Measurements from ENCODE around the gene TFPI.
A peak's percentile ranks its signal among the peaks of the same experiment; 100 is the strongest.

The TFPI gene

DNA sequence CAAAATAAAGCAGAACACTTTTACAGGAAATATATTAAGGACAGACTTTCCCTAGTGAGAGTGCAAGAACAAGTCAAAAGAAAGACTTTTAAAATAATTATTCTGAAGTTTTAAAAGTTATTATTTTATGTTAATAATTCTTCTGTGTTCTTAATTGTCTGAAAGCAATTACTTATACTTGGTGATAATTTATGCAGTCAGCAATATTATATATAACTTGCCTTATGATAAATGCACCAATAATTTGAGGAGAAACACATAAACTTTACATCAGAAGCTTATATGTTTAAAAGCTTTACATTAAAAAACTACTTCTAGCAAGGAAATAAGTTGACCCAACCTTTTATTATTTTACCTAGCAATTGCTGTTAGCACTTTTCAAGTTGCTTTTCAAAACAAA lies 102.7 kb downstream of the TFPI start:
- Histone ChIP-seq H3K9ac (ENCODE audit: low read length) (no peak overlapping the region), H3K27me3 (replicated peaks; ENCODE audit: control insufficient read depth, insufficient read depth, low read length) (no peaks in the 10 kb centered on the region), H3K4me3 (ENCODE audit: low read length) (no peak overlapping the region), H3K36me3 (ENCODE audit: control insufficient read depth, insufficient read depth, low read length, severe bottlenecking) (no peaks in the 10 kb centered on the region), H3K9me3 (ENCODE audit: control insufficient read depth, low read length) (no peaks in the 10 kb centered on the region), H3K4me1 (ENCODE audit: control insufficient read depth, insufficient read depth, low read length) (peaks cover 10% of the 10 kb centered on the region)
- DNase-seq (ENCODE audit: low read depth) = no peak

- Histone ChIP-seq H3K36me3 (ENCODE audit: control insufficient read depth, insufficient read depth, low read length, severe bottlenecking) (no peaks in the 10 kb centered on the region), H3K4me1 (ENCODE audit: control insufficient read depth, insufficient read depth, low read length) (peaks cover 14% of the 10 kb centered on the region), H3K27me3 (replicated peaks; ENCODE audit: control insufficient read depth, insufficient read depth, low read length) (no peaks in the 10 kb centered on the region), H3K9me3 (ENCODE audit: control insufficient read depth, low read length) (no peaks in the 10 kb centered on the region), H3K9ac (ENCODE audit: low read length) (peak overlapping the region; percentile 75), H3K4me3 (ENCODE audit: low read length) (peak overlapping the region; percentile 81)
- DNase-seq (ENCODE audit: low read depth) = no peak
These were observed 106.9 kb downstream of the TFPI start for GRCh38 chr2:187447336-187447735.

DNA sequence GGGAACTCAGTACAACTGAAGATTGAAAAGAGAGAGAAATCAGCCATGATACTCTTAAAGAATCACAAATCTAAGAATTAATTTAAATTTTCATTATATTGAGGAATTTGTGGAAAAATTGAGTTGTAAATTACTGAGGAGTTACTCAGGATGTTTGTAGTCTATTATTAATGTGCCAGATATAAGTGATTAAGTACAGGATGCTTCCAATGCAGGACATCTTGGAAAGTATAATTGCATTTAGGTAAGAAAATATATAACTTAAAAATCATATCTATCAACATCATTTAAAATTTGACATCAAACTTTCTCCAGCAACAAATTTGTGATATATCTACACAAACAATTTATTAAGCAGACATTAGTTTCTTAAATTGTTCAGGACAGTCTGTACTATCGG lies 107.5 kb downstream of the TFPI start:
- no peaks in the 10 kb centered on the region for H3K36me3 ChIP-seq (ENCODE audit: control insufficient read depth, insufficient read depth, low read length, severe bottlenecking)
- peak overlapping the region; percentile 81 for H3K4me3 ChIP-seq (ENCODE audit: low read length)
- H3K9me3 ChIP-seq (ENCODE audit: control insufficient read depth, low read length) = no peaks in the 10 kb centered on the region
- peaks cover 14% of the 10 kb centered on the region for H3K4me1 ChIP-seq (ENCODE audit: control insufficient read depth, insufficient read depth, low read length)
- DNase-seq (ENCODE audit: low read depth) = no peak
- peak overlapping the region; percentile 75 for H3K9ac ChIP-seq (ENCODE audit: low read length)
- H3K27me3 ChIP-seq (replicated peaks; ENCODE audit: control insufficient read depth, insufficient read depth, low read length) = no peaks in the 10 kb centered on the region

DNA sequence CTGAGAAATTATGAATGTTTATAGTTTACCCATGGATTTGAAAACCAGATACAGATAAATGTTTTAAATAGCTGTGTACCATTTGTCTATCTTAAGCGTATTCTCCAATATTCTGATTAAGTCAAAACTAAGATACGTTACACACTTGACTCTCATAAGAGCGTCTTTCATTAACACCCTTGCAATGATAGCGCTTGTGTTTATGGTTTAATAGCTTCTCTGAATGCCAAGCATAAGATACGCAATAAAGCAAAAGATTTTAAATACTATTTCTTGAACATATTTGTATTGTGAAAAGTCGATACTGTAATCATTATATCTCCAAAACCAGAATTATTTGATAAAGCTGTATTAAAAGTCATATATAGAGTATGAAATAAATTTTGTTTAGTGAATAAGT lies 109.2 kb downstream of the TFPI start:
- Histone ChIP-seq H3K36me3 (ENCODE audit: control insufficient read depth, insufficient read depth, low read length, severe bottlenecking) (no peaks in the 10 kb centered on the region), H3K9me3 (ENCODE audit: control insufficient read depth, low read length) (no peaks in the 10 kb centered on the region), H3K4me3 (ENCODE audit: low read length) (no peak overlapping the region), H3K9ac (ENCODE audit: low read length) (no peak overlapping the region), H3K27me3 (replicated peaks; ENCODE audit: control insufficient read depth, insufficient read depth, low read length) (no peaks in the 10 kb centered on the region), H3K4me1 (ENCODE audit: control insufficient read depth, insufficient read depth, low read length) (peaks cover 14% of the 10 kb centered on the region)
- DNase-seq (ENCODE audit: low read depth) = no peak

DNA sequence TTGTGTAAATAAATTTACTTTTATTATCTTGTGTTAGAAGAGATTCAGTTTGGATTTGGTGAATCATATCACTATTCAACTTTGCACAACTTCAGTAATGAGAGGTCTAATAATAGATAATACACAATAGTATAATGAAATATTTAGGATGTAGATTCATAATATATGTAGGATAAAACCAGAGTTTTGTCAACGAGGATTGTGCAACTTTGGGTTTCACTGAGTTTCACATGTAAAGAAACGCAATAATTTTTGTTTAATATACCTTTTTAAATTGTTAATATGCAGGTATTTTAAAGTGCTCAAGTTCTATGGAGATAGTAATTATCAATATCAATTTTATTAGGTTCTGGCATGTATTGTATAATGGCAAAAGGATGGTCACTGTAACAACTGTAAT lies 111.5 kb downstream of the TFPI start:
- H3K9me3 ChIP-seq (ENCODE audit: control insufficient read depth, low read length) = no peaks in the 10 kb centered on the region
- H3K36me3 ChIP-seq (ENCODE audit: control insufficient read depth, insufficient read depth, low read length, severe bottlenecking) = no peaks in the 10 kb centered on the region
- H3K4me3 ChIP-seq (ENCODE audit: low read length) = no peak overlapping the region
- DNase-seq (ENCODE audit: low read depth) = no peak
- no peak overlapping the region for H3K9ac ChIP-seq (ENCODE audit: low read length)
- peaks cover 30% of the 10 kb centered on the region for H3K4me1 ChIP-seq (ENCODE audit: control insufficient read depth, insufficient read depth, low read length)
- H3K27me3 ChIP-seq (replicated peaks; ENCODE audit: control insufficient read depth, insufficient read depth, low read length) = no peaks in the 10 kb centered on the region

DNA sequence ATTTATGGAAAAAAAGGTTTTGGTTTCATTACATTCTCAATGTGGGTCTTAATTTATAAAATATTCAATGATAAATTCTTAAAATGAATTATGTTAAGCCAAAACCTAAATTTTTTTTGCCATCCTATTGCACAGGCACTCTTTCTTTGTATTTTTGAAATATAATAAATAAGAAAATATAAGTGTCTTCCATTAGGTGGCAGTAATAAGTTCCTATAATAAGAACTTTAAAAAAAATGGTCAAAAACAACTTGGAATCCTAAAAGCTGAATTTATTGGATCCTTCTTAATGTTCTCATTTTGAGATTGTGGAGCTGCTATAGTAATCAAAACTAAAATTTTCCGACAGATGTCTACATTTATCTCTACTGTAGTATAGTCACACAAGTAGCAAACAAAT lies 111.9 kb downstream of the TFPI start:
- Histone ChIP-seq H3K36me3 (ENCODE audit: control insufficient read depth, insufficient read depth, low read length, severe bottlenecking) (no peaks in the 10 kb centered on the region), H3K9ac (ENCODE audit: low read length) (no peak overlapping the region), H3K9me3 (ENCODE audit: control insufficient read depth, low read length) (no peaks in the 10 kb centered on the region), H3K4me1 (ENCODE audit: control insufficient read depth, insufficient read depth, low read length) (peaks cover 28% of the 10 kb centered on the region), H3K4me3 (ENCODE audit: low read length) (no peak overlapping the region), H3K27me3 (replicated peaks; ENCODE audit: control insufficient read depth, insufficient read depth, low read length) (no peaks in the 10 kb centered on the region)
- peak; percentile 57 for DNase-seq (ENCODE audit: low read depth)

DNA sequence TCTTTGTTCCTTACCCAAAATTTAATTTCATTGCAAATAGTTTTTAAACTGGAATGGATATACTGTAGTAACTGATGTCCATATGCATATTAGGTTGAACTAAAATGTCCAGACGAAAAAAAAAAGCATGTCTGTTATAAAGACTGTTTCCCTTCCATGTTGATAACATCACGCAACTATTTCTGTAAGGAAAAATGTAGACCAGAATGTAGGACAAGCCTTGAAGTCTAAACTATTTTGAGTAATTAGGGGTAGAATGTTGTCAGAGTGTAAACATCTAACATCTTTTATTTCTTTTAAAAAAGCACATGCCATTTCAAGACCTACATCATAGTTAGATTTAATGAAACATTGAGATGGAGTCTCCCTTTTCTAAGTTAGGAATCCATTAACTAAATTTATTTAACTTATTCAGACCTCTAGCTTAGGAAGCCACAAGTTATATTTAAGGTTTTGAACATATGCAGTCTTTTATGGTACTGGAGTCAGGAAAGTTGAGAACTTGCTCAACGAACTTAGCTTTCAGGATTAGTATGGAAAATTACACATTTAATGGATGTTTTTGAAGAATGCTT lies 114.0 kb downstream of the TFPI start:
- H3K4me3 ChIP-seq (ENCODE audit: low read length) = no peak overlapping the region
- no peaks in the 10 kb centered on the region for H3K9me3 ChIP-seq (ENCODE audit: control insufficient read depth, low read length)
- DNase-seq (ENCODE audit: low read depth) = no peak
- H3K27me3 ChIP-seq (replicated peaks; ENCODE audit: control insufficient read depth, insufficient read depth, low read length) = no peaks in the 10 kb centered on the region
- H3K4me1 ChIP-seq (ENCODE audit: control insufficient read depth, insufficient read depth, low read length) = peaks cover 30% of the 10 kb centered on the region
- H3K9ac ChIP-seq (ENCODE audit: low read length) = no peak overlapping the region
- H3K36me3 ChIP-seq (ENCODE audit: control insufficient read depth, insufficient read depth, low read length, severe bottlenecking) = no peaks in the 10 kb centered on the region

DNA sequence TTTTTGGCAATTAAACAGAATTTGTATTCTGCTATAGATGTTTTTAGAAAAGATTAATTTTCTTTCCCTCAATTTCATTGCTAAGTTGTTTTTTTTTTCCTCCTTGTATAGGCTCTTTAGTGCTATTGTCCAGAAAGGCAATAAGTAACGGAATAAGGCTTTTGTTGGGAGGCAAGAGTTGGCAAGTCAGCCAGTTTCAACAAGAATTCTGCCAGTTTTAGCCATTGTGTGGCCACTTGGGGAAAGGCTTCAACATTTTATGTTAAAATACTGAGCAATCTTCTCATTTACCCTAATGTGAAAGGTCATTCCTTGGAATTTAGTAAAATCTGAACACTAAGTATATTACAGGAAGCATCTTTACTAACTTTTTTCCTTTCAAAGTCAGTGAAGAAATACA lies 115.8 kb downstream of the TFPI start:
- H3K4me3 ChIP-seq (ENCODE audit: low read length) = no peak overlapping the region
- no peaks in the 10 kb centered on the region for H3K36me3 ChIP-seq (ENCODE audit: control insufficient read depth, insufficient read depth, low read length, severe bottlenecking)
- H3K4me1 ChIP-seq (ENCODE audit: control insufficient read depth, insufficient read depth, low read length) = peaks cover 41% of the 10 kb centered on the region
- H3K27me3 ChIP-seq (replicated peaks; ENCODE audit: control insufficient read depth, insufficient read depth, low read length) = no peaks in the 10 kb centered on the region
- no peaks in the 10 kb centered on the region for H3K9me3 ChIP-seq (ENCODE audit: control insufficient read depth, low read length)
- no peak for DNase-seq (ENCODE audit: low read depth)
- H3K9ac ChIP-seq (ENCODE audit: low read length) = no peak overlapping the region

- Histone ChIP-seq H3K27me3 (replicated peaks; ENCODE audit: control insufficient read depth, insufficient read depth, low read length) (no peaks in the 10 kb centered on the region), H3K4me1 (ENCODE audit: control insufficient read depth, insufficient read depth, low read length) (peaks cover 47% of the 10 kb centered on the region), H3K36me3 (ENCODE audit: control insufficient read depth, insufficient read depth, low read length, severe bottlenecking) (no peaks in the 10 kb centered on the region), H3K4me3 (ENCODE audit: low read length) (no peak overlapping the region), H3K9ac (ENCODE audit: low read length) (no peak overlapping the region), H3K9me3 (ENCODE audit: control insufficient read depth, low read length) (no peaks in the 10 kb centered on the region)
- no peak for DNase-seq (ENCODE audit: low read depth)
These were observed 118.5 kb downstream of the TFPI start for GRCh38 chr2:187435756-187436155.

GRCh38 chr2:187435078-187435477 lies 119.2 kb downstream of the TFPI start:
- no peak for DNase-seq (ENCODE audit: low read depth)

DNA sequence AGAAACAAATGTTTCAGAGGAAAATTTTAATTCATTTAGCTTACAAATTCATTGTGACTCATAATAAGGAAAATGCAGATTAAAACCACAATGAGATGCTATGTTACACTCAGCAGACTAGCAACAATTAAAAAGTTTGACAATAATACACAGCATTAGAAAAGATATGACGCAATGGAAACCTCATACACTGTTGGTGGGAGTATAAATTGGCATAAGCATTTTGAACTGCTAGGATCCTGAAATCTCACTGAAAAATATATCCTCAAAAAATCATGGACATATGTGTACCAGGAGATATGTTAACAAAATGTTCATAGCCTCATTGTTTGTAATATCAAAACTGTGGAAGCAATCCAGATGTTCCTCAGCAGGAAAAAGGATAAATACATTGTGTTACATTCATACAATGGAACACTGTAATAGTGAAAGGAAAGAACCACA lies 119.9 kb downstream of the TFPI start:
- no peaks in the 10 kb centered on the region for H3K36me3 ChIP-seq (ENCODE audit: control insufficient read depth, insufficient read depth, low read length, severe bottlenecking)
- H3K4me1 ChIP-seq (ENCODE audit: control insufficient read depth, insufficient read depth, low read length) = peaks cover 57% of the 10 kb centered on the region
- no peak overlapping the region for H3K9ac ChIP-seq (ENCODE audit: low read length)
- no peaks in the 10 kb centered on the region for H3K27me3 ChIP-seq (replicated peaks; ENCODE audit: control insufficient read depth, insufficient read depth, low read length)
- no peaks in the 10 kb centered on the region for H3K9me3 ChIP-seq (ENCODE audit: control insufficient read depth, low read length)
- DNase-seq (ENCODE audit: low read depth) = peak; percentile 66
- H3K4me3 ChIP-seq (ENCODE audit: low read length) = no peak overlapping the region

More at GRCh38 chr2:187435078-187435477, 119.2 kb downstream of the TFPI start:
- Histone ChIP-seq H3K27me3 (replicated peaks; ENCODE audit: control insufficient read depth, insufficient read depth, low read length) (no peaks in the 10 kb centered on the region), H3K9ac (ENCODE audit: low read length) (no peak overlapping the region), H3K36me3 (ENCODE audit: control insufficient read depth, insufficient read depth, low read length, severe bottlenecking) (no peaks in the 10 kb centered on the region), H3K4me3 (ENCODE audit: low read length) (no peak overlapping the region), H3K9me3 (ENCODE audit: control insufficient read depth, low read length) (no peaks in the 10 kb centered on the region), H3K4me1 (ENCODE audit: control insufficient read depth, insufficient read depth, low read length) (peaks cover 51% of the 10 kb centered on the region)

DNA sequence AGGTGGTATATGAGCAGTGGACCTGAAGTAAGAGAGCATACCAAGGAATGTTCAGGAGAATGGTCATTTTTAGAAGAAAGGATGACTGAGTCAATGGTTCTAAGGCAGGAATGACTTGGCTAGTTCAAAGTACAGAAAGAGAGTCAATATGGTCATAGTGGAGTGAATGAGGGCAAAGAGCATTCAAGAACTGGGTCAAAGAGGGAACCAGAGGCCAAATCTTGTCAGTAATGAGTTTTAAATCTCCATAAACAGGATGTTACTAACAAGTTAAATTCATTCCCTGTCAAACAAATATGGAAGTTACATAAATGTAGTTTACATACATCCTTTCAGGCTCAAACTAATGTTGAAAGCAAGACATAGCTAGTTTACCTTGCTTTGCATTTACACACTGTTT lies 122.3 kb downstream of the TFPI start:
- Histone ChIP-seq H3K4me1 (ENCODE audit: control insufficient read depth, insufficient read depth, low read length) (peaks cover 41% of the 10 kb centered on the region), H3K9ac (ENCODE audit: low read length) (no peak overlapping the region), H3K27me3 (replicated peaks; ENCODE audit: control insufficient read depth, insufficient read depth, low read length) (no peaks in the 10 kb centered on the region), H3K9me3 (ENCODE audit: control insufficient read depth, low read length) (no peaks in the 10 kb centered on the region), H3K36me3 (ENCODE audit: control insufficient read depth, insufficient read depth, low read length, severe bottlenecking) (no peaks in the 10 kb centered on the region), H3K4me3 (ENCODE audit: low read length) (peak overlapping the region; percentile 15)
- no peak for DNase-seq (ENCODE audit: low read depth)
